Small intestine (tissue), 7 donors: ENCODE measurements around the gene RYR2. TPM values are rescaled to one million over a fixed set of nuclear protein-coding genes. Genes with fewer than 3 reads are reported as not detected.

Experiments used
- DNase-seq, 2 donors: peaks; one replicate each; pipeline versions ENCODE4 v3.0.0 to v3.0.0-alpha.2; 2013
- FAIRE-seq: peaks from 2 replicates; lab custom pipeline; 2012; peaks lifted over from hg19 to GRCh38; lab: Jason Lieb, UNC
- H3K27ac ChIP-seq, 3 donors: one replicate each; pipeline ENCODE4 v1.5.1; 2013; ENCODE audit warnings: low read length in 2 of 3, mild to moderate bottlenecking in 2 of 3, control low read depth in 1 of 3, inconsistent platforms in 1 of 3, low read depth in 1 of 3, moderate library complexity in 1 of 3
- H3K27me3 ChIP-seq, 3 donors: one replicate each; pipeline ENCODE4 v1.6.1; 2013; ENCODE audit warnings: low read length in 3 of 3, inconsistent platforms in 1 of 3; ENCODE audit not compliant: control insufficient read depth in 3 of 3, insufficient read depth in 3 of 3
- H3K36me3 ChIP-seq, 3 donors: one replicate each; pipeline ENCODE4 v1.6.1; 2013; ENCODE audit warnings: low read length in 3 of 3, inconsistent platforms in 1 of 3, low read depth in 1 of 3, mild to moderate bottlenecking in 1 of 3, moderate library complexity in 1 of 3; ENCODE audit not compliant: control insufficient read depth in 3 of 3, insufficient read depth in 2 of 3
- H3K4me1 ChIP-seq, 3 donors: one replicate each; pipeline ENCODE4 v1.6.1; 2013; ENCODE audit warnings: low read length in 2 of 3, inconsistent platforms in 1 of 3, low read depth in 1 of 3, mild to moderate bottlenecking in 1 of 3, moderate library complexity in 1 of 3; ENCODE audit not compliant: control insufficient read depth in 3 of 3, insufficient read depth in 2 of 3
- H3K4me3 ChIP-seq, 3 donors: one replicate each; pipeline ENCODE4 v1.5.1; 2013; ENCODE audit warnings: low read length in 3 of 3, control low read depth in 1 of 3, inconsistent platforms in 1 of 3, low read depth in 1 of 3, mild to moderate bottlenecking in 1 of 3, moderate library complexity in 1 of 3
- H3K9me3 ChIP-seq, 2 donors: one replicate each; pipeline ENCODE4 v1.6.1; 2013; ENCODE audit warnings: low read depth in 1 of 2, low read length in 1 of 2; ENCODE audit not compliant: control insufficient read depth in 2 of 2, insufficient read depth in 1 of 2
- WGBS, 3 donors: extraction: QIAGEN DNeasy Blood & Tissue Kit; methylation state at CpG; one replicate each; pipeline ENCODE4 v1.1.7; 2013; 5-methylcytosine and 5-hydroxymethylcytosine counted together
- polyA plus RNA-seq, 4 donors: library from polyadenylated mRNA; stranded (reverse) in 3 of 4; unstranded in 1 of 4; fragments of 200-250 nt in 3 of 4; fragments of 120-200 nt in 1 of 4; gene quantifications; one replicate each; pipeline versions ENCODE4 v1.2.1 to v1.2.3, GENCODE V29; 2013
- donor health status: healthy with polysubstance abuse.
- donor health status: control.
- donor health status: control.
- donor health status: Bipolar disorder and iron deficiency.
- donor health status: healthy.

RYR2 gene
- polyA plus RNA-seq, 4 donors = 0.22 to 1.5 (median 0.62) TPM

DNA sequence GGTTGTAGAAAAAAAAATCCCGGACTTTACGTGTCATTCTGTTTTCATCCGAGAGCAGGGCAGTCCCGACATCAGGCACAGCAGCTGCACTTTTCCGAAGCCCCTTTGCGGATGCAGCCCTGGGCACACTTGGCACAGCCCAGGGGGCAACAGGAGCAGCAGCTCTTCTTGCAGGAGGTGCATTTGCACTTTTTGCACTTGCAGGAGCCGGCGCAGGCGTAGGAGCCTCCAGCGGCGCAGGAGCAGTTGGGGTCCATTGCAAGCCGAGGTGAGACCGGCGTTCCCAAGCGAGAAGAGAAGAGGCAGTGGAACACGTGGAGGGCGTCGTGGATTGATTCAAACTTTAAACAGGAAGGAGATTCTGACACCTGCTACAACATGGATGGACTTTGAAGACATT is 37.9 kb upstream of the RYR2 start, which contains the start of gene MT1HL1:
Gene MT1HL1, minus strand, starts transcription at position 326 of the 400 bp plus-strand sequence. Its CDS starts 69 bp downstream, at position 257.
- Histone ChIP-seq H3K36me3 (no peaks in the 10 kb centered on the region), H3K27ac (no peak within 1 kb of the TSS), H3K27me3 (no peaks in the 10 kb centered on the region), H3K9me3 (no peaks in the 10 kb centered on the region), H3K4me1 (no peaks in the 10 kb centered on the region), H3K4me3 (no peak within 1 kb of the TSS)
- 88 to 93% (median 90%) methylated on average over 18 of the region's 18 CpGs for WGBS, 3 donors
- no peak for FAIRE-seq
- DNase-seq = no peak

DNA sequence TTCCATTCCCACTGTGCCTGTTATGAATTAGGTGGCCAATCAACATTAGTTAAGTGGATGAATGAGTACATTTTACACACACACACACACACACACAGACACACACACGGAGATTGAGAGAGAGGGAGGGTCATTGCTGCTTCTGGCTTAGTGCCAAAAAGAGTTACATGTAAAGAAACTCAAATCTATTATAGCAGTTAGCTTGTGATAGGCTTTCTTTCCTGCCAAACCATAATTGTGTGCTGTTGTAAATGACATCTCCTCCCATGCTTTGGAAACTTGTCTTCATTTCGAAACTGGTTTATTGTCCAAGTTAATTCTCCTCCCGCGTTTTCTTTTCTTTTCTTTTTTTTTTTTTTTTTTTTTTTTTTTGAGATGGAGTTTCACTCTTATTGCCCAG is 36.3 kb upstream of the RYR2 start:
- 36 to 58% (median 51%) methylated on average over 4 of the region's 4 CpGs for WGBS, 3 donors
- H3K4me3 ChIP-seq = no peak overlapping the region
- H3K36me3 ChIP-seq = no peaks in the 10 kb centered on the region
- DNase-seq (no peak), FAIRE-seq (no peak)
- H3K4me1 ChIP-seq = no peaks in the 10 kb centered on the region
- H3K9me3 ChIP-seq = no peaks in the 10 kb centered on the region
- no peaks in the 10 kb centered on the region for H3K27me3 ChIP-seq
- H3K27ac ChIP-seq = no peak overlapping the region

DNA sequence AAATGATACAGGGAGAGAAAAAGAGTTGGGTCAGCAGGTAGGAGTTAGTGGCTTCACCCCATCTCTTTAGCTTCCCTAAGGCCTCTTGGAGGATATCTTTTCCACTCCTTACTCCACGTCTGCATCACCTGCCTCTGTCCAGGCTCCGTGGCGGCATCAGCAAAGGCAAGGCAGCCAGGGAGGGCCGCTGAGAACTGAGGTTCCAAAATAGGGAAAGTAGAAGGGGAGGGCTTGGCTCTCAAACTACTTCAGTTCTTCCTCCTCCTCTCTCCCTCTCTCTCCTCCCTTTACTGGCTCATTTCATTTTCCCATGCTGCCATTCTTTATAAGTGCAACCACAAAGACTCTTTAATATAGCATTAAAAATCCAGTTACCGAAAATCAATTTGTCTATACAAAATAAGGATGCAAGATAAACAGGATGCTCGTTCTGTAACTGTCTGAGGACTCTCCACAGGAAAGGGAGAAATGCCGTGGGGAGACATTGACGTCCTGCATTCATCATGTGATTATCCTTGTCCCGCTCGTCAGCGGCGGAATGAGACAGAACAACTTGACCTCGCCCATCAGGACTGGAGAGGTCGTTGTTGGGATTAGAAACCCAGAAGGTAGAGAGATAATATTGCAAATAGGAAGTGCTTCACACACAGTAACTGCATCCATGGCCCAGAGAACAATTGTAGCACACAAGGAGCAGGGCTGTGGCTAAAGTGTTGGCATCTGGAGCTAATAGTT is 34.7 kb upstream of the RYR2 start:
- Histone ChIP-seq H3K27me3 (no peaks in the 10 kb centered on the region), H3K27ac (no peak overlapping the region), H3K9me3 (no peaks in the 10 kb centered on the region), H3K4me3 (no peak overlapping the region), H3K36me3 (no peaks in the 10 kb centered on the region), H3K4me1 (no peaks in the 10 kb centered on the region)
- DNase-seq = no peak
- 66 to 79% (median 76%) methylated on average over 14 of the region's 14 CpGs for WGBS, 3 donors
- FAIRE-seq = no peak

DNA sequence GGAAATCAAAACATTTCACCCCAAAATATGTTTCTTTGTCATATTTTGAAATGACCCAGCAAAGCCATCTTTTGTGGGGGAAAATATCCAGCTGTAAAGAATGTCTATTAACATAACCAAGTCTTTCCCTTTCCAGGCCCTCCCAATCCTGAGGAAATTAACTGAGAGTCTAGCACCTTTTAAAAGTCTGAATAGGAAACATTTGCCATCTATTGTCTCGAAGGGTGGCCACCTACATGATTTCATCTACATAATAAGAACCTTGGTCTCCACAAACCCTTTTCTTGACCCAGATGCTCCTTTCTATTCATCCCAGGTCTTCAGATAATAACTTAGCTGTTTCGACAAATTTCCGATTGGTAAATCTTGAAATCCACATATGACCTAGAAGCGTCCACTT is 32.4 kb upstream of the RYR2 start:
- H3K36me3 ChIP-seq = no peaks in the 10 kb centered on the region
- no peak overlapping the region for H3K4me3 ChIP-seq
- H3K27ac ChIP-seq = no peak overlapping the region
- DNase-seq (no peak), FAIRE-seq (no peak)
- no peaks in the 10 kb centered on the region for H3K9me3 ChIP-seq
- 85 to 90% (median 88%) methylated on average over 4 of the region's 4 CpGs for WGBS, 3 donors
- H3K4me1 ChIP-seq = no peaks in the 10 kb centered on the region
- H3K27me3 ChIP-seq = no peaks in the 10 kb centered on the region

DNA sequence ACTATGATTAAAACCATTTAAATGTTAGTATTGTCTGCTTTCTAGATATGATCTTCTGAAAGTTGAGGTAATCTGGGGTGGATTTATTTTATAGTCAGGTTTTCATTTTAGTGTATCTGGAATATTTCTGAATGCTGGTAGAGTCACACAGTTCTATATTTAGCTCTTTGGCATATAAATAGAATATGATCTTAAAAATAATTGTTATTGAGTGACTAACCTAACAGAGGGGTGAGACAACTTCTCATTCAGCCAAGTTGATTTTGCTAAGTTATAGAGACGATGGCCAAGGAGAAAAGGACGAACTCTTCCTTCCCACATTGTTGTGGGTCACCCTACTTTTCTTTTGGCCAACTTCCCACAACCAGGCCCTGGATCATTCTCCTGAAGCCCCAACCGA is 30.6 kb upstream of the RYR2 start:
- Histone ChIP-seq H3K27ac (no peak overlapping the region), H3K9me3 (no peaks in the 10 kb centered on the region), H3K4me1 (no peaks in the 10 kb centered on the region), H3K36me3 (no peaks in the 10 kb centered on the region), H3K4me3 (no peak overlapping the region), H3K27me3 (no peaks in the 10 kb centered on the region)
- WGBS, 3 donors = 80 to 84% (median 81%) methylated on average over 3 of the region's 3 CpGs
- FAIRE-seq = no peak
- DNase-seq = no peak

DNA sequence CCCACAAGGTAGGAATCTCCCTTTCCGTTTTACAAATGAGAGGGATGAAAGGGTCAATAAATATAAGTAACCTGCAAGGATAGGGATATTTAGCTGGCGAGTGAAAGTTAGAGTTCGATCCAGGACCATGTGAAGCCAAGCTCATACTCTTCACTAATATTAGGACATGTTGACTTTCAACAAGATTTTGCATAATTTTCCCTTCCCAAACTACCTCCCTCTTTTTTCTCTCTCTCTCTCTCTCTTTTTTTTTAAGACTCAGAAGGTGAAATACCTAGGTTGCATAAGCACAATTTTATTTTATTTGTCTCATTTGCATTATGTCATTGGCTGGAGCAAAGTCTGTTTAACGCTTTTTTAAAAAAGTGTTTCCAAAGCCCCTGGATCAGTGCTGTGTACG is 29.6 kb upstream of the RYR2 start:
- no peak overlapping the region for H3K4me3 ChIP-seq
- FAIRE-seq = no peak
- 72 to 81% (median 72%) methylated on average over 5 of the region's 5 CpGs for WGBS, 3 donors
- no peaks in the 10 kb centered on the region for H3K4me1 ChIP-seq
- no peaks in the 10 kb centered on the region for H3K36me3 ChIP-seq
- H3K27me3 ChIP-seq = no peaks in the 10 kb centered on the region
- H3K9me3 ChIP-seq = no peaks in the 10 kb centered on the region
- no peak overlapping the region for H3K27ac ChIP-seq
- DNase-seq = no peak

DNA sequence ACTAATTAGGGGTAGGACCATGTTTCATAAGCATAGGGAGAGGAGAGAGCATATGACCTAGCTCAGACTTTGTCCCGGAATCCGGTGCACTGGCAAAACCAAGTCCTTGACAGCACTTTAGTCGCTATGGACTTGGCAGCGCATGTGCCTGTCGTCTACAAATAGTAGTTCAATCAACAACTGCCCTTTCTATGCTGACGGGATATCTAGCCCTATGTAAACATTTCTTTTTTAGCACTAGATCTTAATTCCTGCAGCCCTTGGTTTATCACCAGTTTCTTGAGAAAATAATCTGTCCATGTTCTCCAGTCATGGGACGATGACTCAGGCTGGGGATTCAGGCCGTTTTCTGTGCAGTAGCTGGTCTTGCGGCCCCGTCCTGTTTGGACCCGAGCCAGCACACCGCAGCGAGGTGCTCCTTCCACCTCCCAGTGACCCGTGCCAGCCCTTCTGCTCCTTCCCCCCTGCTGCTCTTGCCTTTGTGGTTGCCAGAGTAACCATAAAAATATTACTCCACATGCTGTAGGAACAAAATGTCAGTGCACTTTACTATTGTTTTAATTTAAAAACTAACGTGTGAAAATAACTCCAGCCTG is 29.1 kb upstream of the RYR2 start:
- no peak overlapping the region for H3K4me3 ChIP-seq
- FAIRE-seq (no peak), DNase-seq (no peak)

DNA sequence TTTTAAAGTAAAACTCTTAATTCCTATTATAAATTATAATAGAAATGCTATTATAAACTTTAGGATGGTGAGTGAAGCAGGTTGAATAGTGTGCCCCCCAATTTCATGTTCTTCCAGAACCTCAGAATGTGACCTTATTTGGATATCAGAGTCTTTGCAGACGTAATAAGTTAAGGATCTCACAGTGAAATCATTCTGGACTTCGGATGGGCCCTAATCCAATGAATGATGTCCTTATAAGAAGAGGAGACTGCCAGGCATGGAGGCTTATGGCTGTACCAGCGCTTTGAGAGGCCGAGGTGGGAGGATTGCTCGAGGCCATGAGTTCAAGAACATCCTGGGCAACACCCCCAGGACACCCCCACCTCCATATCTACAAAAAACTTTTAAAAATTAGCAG is 28.4 kb upstream of the RYR2 start:
- H3K27ac ChIP-seq = no peak overlapping the region

More for the DNA sequence above, 29.1 kb upstream of the RYR2 start:
- Histone ChIP-seq H3K27ac (no peak overlapping the region), H3K36me3 (no peaks in the 10 kb centered on the region), H3K4me1 (no peaks in the 10 kb centered on the region), H3K9me3 (no peaks in the 10 kb centered on the region), H3K27me3 (no peaks in the 10 kb centered on the region)
- WGBS, 3 donors = 40 to 55% (median 49%) methylated on average over 15 of the region's 15 CpGs

More for the DNA sequence above, 28.4 kb upstream of the RYR2 start:
- Histone ChIP-seq H3K9me3 (no peaks in the 10 kb centered on the region), H3K36me3 (no peaks in the 10 kb centered on the region), H3K4me3 (no peak overlapping the region), H3K4me1 (no peaks in the 10 kb centered on the region), H3K27me3 (no peaks in the 10 kb centered on the region)
- FAIRE-seq (no peak), DNase-seq (no peak)
- 60 to 80% (median 65%) methylated on average over 5 of the region's 5 CpGs for WGBS, 3 donors
